HG02970 (cell line): Measurements from ENCODE around the gene SNCA.

Experiments
- ATAC-seq: cut with Tn5 transposase; IDR thresholded peaks from one replicate; pipeline ENCODE4 v1.9.1; 2021; ENCODE audit warnings: mild to moderate bottlenecking, moderate library complexity, moderate number of reproducible peaks; ENCODE audit not compliant: unreplicated experiment, low FRiP score

SNCA gene

DNA sequence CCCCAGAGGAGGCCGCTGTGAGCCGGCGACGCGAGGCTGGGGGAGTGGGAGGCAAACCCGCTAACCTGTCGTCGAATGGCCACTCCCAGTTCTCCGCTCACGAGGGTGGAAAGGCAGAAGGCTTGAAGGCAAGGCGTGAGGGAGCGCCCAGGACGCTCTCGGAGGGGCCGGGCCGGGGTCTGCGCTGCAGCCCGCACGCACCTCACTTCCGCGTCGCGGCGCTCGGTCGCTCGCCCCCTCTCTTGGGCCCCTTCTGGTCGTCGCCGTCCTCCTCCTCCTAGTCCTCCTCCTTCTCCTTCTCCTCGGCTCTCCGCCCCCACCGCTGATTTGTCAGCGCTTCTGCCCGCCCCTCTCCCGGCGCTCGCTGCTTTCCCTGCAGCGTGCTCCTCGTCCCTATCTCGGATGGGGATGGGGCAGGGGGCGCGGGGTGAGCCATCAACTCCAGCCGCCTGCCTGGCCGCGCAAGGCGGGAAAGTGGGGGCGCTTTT is at the start of gene SNCA:
SNCA (minus strand) TSS at position 265 of the 488 bp plus-strand sequence. CDS start 1,494 bp downstream, outside the sequence.
- no peak for ATAC-seq

DNA sequence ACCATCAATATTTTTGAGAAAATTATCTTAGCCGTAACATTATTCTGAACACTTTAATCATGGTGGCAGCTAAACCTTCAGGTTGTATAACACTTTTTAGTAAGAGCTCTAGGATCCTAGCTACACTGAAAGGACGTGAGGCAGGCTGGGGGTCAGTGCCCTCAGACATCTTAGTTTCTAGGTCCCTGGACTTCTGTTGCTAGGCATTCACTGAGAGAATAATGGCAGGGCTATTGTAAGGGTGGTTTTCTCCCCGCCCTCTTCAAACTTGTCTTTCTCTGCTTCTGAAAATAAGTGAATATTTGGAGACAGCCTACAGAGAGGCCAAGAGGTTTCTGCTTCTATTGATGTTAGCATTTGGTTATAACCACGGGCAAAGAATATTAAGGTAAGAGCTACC is 42.3 kb upstream of the SNCA start:
- ATAC-seq = no peak

DNA sequence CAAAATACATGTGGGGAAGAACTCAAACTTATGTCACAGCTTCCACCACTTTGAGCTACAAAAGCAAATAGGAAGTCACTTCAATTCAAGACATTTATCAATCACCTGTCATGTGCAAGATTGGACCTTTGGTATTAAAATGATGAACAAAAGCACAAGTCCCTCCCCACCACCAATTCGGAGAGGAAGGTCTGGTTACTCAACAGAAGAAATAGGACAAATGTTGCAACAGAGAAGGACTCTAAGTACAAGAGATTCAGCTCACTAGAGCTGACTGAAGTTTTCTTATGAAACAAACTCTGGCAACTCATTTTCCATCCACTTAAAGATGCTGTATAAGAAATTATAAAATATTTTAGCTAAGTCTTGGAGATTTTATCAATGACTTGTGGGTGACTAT is 41.6 kb upstream of the SNCA start:
- no peak for ATAC-seq

DNA sequence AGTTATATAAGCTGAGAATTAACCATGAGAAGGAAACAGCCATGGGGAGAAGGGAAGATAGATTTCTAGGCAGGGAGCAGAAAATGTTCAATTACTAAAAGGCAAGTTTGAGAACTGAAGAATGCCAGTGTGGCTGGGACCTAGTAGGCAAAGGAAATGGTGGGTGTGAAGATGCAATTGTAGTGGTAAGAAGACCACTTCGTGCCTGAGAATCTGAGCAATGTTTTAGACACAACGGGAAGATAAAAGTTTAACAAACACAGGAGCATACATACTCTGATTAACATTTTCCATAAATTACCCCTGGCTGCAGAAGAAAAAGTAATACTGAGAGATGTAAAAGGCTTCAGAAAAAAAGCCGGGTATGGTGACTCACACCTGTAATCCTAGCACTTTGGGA is 39.6 kb upstream of the SNCA start:
- no peak for ATAC-seq

DNA sequence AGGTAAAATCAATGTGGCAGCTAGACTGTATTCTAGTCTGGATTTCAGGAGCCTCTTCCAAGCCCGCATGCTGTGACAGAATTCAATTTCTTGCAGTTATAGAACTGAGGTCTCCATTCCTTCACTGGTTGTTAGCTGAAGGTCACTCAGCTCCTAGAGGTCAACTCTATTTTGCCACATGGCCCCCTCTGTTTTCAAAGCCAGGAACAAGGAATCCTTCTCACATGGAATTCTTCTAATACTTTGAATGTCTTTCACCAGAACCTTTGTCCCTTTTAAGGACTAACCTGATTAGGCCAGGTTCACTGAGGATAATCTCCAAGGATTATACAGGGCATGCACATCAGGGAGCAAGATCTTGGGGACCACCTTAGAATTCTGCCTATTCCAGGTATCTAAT is 34.2 kb upstream of the SNCA start:
- ATAC-seq = no peak

DNA sequence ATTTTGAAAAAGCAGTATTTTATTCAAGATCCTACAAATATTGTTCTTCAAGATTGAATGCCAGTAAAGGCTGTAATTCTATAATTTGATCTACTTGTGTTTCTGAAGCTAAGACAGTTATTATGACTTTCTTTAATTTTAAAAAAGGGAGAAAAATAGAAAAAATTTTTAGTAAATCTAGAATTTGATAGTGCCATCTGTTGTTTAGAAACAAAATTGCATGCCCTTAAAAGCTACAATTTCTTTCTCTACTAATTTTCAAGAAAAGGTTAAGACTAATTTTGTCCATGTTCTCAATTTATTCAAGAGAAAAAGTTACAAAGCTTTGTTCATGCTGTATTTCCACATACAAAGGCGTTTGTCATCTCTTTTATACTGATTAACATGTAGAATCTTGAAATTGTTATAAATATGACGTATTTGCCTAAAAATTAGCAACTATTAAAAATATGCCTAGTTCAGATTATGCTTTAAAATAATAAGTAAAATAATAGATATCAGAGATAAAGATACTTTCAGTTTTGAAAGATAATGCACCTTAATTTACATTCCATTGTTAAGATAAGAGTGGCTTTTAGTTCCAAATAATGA is 32.1 kb upstream of the SNCA start:
- ATAC-seq = no peak

DNA sequence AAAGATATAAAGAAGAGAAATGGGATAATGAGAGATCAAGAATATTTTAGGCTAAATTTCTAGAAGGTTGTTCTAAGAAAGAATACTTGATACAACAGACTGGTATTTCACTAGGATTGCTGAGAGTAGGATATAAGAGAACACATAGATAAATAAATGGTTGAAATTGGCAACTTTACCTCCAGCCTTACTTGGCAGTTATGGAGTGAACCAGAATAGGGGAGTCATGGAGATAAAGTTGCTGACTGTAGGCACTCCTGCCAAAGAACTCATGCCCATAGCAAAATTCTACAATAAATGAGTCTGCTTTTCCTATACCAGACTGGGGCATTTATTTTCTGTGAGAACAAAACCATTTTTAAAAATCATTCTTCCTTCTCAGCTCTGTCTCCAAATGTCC is 31.3 kb upstream of the SNCA start:
- no peak for ATAC-seq

DNA sequence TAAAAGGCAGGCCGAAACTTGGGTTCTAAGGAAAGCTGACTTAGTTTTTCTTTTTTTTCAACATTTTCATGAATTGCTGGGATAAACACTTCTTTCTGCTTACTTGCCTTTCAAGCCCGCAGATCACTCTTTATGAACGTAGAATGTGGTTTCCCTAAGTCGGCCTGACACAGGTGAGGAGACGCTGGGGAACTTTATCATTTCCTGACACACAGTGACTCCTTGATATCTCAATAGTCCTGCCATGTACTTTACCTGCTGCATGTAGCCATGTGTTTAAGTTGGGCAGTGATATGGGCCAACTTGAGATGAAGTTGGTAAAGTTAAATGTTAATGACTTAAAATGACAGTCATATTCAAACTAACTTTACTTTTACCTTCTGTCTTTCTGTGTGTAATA is 26.6 kb upstream of the SNCA start:
- no peak for ATAC-seq

DNA sequence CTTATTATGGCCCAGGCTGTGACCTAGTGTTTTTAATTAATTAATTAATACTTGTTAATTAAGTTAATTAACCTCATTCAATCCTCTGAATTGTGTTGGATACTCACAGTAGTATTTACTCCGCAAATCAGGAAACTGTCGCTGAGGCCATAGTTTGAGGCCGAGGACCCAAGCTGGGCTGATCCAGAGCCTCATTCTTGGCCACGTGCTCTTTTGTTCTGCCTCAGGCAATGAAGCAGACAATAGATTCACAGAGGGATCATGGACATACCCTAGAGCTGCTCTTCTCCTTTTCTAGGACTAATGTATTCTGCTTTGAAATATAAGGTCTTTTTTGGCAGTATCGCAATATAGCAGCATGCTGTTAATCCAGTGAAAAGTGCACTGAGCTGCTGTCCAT is 24.0 kb upstream of the SNCA start:
- no peak for ATAC-seq

DNA sequence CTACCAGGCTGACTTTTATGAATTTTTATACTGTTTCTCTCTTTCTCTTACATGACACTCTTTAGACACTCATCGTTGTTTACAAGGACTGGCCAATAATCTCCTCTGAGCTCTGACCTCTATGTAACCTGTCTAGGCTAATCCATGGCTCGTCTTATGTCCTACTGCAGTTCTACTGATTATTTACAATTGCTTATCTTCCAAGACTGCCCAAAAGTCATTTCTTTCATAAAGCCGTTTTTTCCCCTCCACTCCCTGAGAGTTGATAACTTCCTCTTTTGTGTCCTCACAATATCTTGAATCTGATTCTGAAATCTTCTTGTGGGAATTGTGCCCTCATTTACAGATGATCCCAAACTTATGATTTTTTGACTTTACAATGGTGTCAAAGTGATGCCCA is 18.3 kb upstream of the SNCA start:
- ATAC-seq = no peak

DNA sequence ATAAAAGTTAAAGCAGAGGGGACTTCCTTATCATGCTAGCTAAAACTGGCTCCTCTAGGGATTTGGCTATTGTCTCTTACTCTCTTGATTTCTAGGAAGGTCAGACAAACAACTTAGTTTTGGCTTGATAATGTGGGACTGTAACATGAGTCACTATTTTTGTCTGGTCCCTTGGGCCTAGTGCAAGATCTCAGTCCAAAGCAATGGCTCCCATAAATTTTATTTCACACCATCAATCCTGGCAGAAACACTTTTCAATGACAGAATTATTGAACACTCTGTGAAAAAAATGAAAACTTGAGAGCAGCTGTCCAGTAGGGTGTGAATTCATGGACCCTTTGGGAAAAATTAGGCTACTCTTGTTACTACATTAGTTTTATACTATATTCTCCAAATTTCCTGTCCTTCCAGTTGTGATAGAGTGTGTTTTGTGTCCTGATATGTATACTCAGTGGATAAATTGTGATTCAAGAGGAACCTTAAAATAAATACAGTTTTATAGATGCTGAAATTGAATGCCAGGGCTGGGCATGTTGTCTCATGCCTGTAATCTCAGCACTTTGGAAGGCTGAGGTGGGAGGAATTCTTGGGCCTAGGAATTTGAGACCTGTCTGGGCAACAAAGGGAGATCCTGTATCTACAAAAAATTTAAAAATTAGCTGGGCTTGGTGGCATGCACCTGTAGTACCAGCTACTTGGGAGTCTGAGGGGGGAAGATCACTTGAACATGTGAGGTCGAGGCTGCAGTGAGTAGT is 10.8 kb upstream of the SNCA start:
- ATAC-seq = no peak

DNA sequence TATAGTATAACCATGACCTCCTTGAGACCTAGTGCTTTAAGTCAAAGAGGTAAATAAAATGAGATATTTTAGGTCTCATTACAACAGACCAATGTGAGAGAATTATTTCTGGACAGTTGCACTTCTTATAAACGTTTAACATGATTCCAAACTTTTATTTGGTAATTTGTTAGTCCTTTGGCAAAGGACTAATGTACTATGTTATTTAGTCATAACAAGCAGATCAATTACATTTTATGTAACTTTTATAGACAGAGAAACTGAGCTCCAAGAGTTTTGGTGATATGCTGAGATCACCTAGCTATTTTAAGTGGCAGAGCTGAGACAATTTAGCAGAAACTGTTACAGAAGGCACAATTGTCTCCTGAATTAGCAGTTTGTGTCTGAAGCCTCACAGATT is 2.6 kb upstream of the SNCA start:
- no peak for ATAC-seq

DNA sequence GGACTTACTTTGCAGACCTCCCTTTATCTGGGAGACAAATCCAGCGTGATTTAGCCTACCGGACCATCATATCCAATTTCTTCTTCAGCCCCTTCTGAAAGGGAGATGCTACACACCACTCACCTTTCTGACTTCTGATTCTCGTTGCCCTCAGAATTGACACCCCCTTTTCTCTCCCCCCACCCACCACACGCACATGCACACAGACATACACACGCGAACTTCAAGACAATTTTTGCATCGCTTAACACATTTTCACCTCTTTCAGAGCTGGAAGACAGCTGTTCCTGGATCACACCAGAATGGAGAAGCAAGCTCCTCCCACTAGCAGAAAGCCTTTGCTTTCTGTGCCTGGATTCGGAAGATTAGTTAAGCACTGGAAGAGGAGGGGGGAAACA is 1.0 kb upstream of the SNCA start:
- no peak for ATAC-seq

DNA sequence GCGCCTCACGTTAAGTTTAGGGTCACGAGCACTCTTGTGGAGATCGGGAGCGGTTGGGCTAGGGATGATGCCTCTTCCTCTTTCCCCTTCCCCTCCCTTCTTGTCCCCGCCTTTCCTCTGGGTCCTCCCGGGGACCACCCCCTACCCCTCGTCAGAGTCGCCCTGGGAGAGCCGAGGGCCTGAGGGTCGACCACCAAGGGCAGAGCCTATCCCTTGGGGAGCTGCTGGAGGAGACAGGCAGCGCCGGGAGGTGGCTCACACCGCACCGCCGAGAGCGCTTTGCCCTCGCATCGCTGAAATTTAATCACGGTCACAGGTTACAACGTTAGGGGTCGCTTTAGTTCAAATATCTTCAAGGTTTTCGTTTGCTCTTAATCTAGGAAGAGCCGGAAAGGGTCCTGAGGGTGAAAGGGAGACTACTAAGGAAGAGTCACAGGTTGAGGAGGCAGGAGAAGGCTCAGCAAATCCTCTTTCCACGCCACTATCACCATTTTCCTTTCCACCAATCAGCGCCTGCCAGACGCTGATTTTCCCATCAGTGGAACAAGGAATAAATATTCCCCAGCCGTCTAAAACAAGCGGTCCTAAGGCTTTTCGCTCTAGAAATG is 528 bp upstream of the SNCA start:
- no peak for ATAC-seq

DNA sequence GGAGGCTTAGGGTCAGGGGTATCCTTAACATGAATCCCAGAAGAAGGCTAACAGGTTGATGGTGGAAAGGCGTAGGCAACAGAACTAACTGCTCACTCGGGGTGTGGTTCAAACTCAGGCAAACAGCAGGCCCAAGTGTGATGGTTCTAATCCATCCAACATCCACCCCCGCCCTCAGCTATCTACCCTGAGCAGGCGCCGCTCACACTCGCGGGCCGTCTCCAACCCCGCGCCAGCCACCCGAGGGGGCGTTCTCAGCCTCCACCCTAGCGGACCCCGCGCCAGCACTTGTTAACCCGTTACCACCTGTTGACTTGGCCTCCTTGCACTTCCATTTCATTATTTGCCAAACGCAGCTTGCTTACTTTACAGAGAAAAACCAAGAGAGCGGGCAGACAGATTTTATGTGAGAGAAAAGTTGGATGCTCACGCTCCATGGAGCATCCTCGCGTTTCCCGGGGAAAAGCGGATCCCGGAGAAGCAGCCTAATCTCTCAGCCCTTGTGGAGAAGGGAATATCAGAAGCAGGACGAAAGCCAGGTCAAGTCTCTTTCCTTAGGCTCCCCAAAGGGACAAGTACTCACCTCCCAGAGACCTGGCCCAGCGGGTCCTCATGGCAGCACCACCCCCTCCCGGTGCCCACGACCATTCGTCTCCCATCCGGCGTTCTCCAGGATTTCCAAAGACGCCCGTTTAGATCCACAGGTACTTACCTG is 773 bp downstream of the SNCA start:
- ATAC-seq = no peak

DNA sequence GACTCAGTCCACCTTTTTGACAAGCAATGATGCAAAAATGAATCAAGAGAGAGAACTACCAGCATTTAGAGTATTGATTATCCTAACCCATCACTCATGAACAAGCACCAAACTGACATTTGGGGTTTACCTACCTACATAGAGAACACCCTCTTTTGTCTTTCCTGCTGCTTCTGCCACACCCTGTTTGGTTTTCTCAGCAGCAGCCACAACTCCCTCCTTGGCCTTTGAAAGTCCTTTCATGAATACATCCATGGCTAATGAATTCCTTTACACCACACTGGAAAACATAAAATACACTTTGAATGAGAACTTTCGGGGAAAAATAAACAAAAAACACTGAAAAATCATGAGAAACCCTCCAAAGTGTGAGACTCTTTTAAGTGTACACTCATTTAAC is 1.5 kb downstream of the SNCA start:
- no peak for ATAC-seq

DNA sequence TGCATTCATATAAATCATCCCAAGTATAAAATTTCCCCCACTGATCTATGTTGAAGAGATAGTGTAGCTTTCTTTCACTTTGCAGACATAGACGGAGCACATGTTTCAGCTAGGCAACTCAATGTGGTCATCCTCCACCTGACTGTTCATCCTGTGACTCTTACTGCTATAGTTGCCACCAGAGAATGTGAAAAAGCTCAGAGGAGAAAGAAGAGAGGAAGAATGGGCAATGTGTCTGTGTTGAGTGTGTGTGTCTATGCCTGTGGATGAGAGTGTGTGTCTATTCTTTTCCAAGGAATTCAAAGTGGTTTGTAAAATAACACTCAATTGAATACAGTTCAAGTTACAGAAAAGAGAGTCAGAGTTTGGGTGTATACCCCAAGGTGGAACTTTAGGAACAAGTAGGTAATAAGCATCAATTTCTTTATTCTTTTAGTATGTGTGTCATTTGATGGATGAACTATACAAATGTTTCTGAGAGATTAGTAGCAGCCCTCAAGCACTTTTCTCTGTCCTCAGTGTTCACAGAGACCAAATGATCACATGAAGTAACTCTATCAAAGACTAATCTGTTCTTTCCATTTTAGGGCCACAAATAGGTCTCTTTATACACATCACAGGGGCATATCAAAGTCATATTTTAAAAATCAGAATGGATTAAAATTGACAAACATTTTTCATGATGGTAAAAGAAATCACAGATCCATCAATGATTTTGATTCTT is 2.3 kb downstream of the SNCA start:
- ATAC-seq = no peak

DNA sequence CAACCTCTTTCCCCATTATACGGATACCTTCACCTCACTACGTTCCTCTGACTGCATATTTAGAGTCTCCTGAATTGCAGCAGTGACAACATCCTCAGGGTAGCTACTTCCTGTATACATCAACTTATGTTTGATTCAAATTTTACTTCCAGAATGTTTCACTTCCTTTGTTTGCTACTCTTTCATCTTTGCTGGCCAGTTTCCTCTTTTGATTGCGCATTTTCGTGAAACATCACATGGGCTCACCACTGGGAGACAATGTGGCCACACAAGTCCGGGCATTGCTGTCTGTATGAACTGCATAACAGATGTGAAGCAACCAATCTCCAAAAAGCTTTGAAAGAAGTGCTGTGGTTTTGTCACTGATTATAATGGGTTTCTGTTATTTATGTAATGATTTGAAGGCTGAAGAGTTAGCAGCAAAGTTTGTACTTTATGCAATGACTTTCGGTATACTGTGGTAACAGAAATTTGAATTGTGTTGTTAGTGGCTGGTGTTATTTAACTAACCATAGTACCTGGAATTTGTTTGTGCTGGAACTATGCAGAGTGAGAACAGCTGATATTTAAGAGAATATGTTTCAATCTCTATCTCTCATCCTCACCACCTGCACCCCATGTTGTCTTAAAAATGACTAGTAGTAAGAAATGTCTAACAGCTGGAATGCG is 7.4 kb downstream of the SNCA start:
- peak; percentile 81 for ATAC-seq

DNA sequence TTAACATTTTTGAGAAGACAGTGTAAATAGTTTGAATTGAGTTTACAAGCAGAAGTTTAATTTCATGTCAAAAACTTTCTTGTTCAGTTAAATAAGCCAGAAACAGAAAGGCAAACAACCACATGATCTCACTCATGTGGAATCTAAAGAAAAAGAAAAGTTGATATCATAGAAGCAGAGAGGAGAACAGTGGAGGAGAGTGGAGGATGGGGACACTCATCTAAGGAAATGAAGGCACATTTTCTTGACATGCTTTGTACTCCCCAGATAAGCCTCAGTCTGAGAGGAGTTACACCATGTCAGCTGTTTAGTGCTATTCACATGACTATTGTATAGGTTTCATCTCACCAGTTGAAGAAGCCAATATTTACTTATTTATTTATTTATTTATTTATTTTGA is 13.5 kb downstream of the SNCA start:
- ATAC-seq = no peak

DNA sequence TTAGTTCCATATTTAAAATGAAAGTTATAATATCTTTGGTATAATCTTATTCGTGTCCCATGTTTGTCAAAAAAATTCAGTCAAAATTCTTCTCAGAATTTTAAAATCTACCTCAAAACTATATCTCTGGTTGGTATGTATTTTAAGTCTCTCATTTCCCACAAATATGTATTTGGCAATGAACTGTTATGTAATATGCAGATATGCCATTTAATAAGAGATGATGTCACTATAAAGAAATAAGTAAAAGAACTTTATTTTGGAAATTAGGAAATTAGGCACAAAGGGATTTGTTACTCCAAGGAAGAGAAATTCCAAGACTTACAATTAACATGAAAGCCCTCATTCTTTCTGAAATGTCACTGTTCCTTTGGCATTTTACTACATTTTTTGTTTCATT is 15.3 kb downstream of the SNCA start:
- no peak for ATAC-seq
